ENCODE data around the gene TMPRSS11F.

The TMPRSS11F gene

DNA sequence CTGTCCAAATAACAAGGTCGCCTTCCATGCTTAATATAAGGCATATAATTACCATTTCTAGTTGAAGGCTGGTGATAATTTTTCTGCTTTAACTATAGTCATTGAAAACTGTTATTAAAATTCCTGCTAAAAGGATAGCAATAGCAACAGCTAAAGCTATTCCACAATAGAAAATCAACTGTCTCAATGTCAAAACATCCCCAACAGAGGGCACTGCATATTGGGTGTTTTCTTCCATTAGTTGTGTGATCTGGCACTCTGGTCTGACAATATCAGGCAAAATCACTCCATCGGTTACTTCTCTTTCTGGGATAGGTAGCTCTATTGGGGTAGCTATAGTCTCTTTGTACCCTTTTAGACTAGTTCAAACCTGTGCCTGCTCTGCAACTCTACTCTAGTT lies 53.5 kb downstream of the TMPRSS11F start:
- DNase-seq: no peak

DNA sequence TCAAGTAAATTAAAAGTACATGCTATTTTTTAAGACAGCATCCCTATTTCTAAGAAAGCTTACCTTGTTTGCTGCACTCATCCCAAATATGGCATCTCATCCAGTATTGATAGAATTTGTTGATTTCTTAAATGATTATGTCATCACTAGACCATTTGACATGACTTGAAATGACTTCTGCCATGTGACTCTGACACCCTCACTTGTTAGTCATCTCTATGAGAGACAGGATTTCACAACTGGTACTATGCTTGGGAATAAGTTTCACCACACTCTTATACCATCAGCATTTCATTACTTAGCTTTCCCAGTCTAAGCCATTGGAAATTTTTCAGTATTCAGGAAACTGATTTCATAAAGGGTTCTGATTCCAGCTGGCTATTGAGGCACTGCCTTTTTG lies 55.3 kb downstream of the TMPRSS11F start:
- DNase-seq: no peak

DNA sequence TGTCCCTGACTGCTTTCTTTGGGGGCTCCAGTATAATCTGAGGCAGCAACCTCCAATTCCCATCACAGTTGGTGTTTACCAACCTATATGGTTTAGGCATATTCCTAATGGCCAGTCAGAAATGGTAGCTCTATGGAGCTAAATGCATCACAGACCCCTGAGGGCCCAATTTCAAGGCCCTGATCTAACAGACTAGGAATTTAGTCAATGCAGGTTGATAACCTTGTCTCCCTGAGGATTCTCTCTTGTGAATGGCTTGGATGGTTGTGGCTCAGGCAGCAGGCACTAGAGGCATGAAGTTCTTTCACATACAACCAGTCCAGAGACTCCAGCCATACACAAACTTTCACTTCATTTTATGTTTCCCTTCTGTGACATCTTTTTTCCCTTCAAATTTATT lies 59.4 kb downstream of the TMPRSS11F start:
- DNase-seq: no peak

DNA sequence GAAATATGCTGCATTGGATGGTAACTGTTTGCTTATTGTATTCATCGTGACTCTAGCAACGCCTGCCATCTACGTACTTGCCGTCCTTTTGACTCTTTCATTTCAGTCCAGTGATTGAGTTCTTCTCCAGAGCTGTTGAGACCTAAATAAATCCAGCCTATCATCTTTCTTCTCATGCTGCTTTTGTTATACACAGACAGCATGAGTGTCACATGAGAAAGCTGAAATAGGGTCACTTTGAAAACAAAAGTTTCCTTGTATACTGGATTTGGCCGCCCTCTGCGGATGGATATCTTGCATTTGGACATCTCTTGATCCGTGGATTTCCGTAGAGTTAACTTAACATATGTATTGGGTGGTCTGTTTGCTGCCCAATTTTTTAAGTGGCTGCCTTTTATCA lies 67.2 kb downstream of the TMPRSS11F start:
- no peak for DNase-seq

DNA sequence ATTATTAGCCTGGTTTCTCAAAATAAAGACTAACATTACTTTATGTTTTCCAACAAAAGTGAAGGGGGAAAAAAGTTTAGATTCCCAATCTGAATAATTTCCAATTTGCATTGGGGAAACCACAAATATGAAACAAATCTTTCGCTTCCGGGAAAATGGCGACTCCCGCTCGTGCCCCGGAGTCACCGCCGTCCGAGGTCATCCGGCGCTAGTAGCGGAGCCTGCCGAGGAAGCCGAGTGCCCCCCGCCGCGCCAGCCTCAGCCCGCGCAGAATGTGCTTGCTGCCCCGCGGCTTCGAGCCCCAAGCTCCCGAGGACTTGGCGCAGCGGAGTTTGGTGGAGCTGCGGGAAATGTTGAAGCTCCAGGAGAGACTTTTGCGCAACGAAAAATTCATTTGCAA lies 91.4 kb downstream of the TMPRSS11F start:
- DNase-seq: no peak

DNA sequence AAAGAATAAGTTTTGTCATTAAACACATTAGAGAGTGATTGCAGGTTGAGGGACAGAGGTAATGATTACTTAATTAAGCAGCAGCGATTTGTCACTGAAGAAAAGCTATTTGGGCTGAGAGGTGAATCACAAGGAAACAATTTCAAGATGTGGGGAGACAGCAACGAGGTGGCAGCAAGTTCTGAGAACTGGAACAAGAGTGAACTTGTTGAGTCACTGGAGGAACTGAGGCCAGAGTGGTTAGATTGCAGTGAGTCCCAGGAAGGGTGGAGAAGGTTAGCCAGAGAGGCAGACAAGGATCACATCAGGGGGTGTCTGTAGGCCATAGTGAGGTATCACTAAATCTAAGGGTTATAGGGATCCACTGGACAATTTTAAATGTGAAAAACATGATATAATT lies 108.5 kb downstream of the TMPRSS11F start:
- DNase-seq: no peak

DNA sequence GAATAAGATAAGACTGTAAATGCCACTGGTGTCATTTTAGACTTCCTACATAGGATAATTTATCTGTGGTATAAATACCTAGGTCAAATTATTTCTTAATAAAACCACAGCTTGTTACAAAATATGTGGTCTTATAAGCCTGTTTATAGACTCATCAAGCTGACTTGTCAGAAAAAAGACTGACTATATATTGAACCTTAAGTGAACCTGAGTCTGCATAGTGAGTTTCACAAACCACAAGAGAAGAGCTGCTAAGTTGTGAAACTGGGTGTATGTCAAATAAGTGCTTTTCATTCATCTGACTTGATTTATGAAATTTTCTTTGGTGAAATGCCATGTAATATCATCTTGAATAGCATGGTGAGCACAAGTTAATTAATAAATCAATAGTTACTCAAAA lies 118.0 kb downstream of the TMPRSS11F start:
- no peak for DNase-seq

All from stimulated activated CD4-positive, alpha-beta T cell treated with anti-CD3 and anti-CD28 coated beads, Interleukin-2, amount 100 ng/mL, for 24 hours (primary cell).